Measurements from ENCODE around the gene ACSS2. TPM values are rescaled to one million over a fixed set of nuclear protein-coding genes. Genes with fewer than 3 reads are reported as not detected.

Gene ACSS2
- total RNA-seq, 4 donors from 2014 or later: 48.5 to 89.6 (median 68.1) TPM

DNA sequence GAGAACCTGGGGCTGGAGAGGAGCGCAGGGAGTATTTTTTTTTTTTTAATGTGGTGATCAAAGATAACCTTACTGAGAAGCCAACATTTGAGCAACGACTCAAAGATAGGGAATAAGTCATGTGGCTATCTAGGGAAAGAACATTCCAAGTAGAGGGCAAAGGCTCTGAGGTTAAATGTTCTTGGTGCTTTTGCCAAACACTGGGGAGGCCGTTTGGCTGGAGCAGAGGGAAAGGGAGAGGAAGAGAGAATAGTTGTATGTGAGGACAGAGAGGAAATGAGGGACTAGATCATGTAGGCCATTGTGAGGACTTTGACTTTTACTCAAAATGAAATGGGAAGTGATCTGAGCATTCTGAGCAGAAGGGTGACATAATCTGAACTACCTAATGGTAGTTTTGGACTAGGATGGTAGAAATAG, 27.8 kb downstream of the ACSS2 start:
- no peak for DNase-seq
- Histone ChIP-seq H3K4me3 (replicated peaks in 1 of 3) (no peak overlapping the region), H3K36me3 (no peaks in the 10 kb centered on the region), H3K9me3 (no peaks in the 10 kb centered on the region), H3K27ac (no peak overlapping the region), H3K4me1 (peaks cover 8 to 18% of the 10 kb centered on the region in 2 donors), H3K27me3 (no peaks in the 10 kb centered on the region)
- 61 to 68% methylated on average over 3 of the region's 3 CpGs for WGBS, 2 donors
- intact Hi-C loops (cut with DNase I): no loop called here
- no peak for TF ChIP-seq POLR2A (IDR thresholded peaks at IDR 0.05)
- TF ChIP-seq, protein P1, sequence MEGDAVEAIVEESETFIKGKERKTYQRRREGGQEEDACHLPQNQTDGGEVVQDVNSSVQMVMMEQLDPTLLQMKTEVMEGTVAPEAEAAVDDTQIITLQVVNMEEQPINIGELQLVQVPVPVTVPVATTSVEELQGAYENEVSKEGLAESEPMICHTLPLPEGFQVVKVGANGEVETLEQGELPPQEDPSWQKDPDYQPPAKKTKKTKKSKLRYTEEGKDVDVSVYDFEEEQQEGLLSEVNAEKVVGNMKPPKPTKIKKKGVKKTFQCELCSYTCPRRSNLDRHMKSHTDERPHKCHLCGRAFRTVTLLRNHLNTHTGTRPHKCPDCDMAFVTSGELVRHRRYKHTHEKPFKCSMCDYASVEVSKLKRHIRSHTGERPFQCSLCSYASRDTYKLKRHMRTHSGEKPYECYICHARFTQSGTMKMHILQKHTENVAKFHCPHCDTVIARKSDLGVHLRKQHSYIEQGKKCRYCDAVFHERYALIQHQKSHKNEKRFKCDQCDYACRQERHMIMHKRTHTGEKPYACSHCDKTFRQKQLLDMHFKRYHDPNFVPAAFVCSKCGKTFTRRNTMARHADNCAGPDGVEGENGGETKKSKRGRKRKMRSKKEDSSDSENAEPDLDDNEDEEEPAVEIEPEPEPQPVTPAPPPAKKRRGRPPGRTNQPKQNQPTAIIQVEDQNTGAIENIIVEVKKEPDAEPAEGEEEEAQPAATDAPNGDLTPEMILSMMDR (IDR thresholded peaks at IDR 0.05): no peak

DNA sequence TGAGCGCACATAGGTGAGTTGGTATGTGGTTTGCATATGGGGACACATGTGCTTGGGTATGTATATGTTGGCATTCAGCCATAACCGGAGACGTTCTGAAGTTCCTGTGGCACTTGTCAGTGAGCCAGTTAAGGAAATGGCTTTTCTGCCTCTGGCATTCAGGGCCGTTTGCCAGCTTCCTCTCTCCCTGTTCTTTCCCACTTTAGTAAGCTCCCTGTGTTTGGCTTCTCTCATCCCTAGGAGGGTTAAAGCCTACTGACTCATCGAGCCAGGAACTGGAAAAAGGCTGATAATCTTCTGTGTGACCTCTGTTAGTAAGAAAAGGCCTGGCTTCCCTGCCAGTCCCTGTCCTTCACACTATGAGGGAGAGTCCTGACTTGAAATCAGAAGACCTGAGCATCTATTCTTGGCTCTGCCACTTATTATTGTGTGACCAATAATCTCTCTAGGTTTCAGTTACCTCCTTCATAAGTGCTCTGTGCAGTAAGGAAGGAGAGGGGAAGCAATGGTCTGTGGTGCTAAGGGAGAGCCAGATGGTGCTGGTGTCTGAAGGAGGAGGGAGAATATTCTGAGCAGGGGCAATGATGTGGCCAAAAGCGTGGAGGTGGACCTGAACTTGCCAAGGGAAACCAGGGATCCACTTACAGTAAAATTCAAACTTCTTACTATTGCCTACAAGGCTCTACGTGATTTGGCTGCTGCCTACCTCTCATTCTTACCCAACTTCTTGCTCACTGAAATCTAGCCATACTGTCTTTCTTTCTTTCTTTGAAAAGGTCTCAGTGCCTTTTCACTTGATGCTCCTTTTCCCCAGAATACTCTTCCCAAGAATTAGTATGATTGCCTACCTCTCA, 31.4 kb downstream of the ACSS2 start:
- no peaks in the 10 kb centered on the region for H3K9me3 ChIP-seq
- peaks cover 8 to 18% of the 10 kb centered on the region in 2 donors for H3K4me1 ChIP-seq
- DNase-seq: peak; percentile 47 to 67
- TF ChIP-seq, protein P1 (IDR thresholded peaks at IDR 0.05): no peak
- TF ChIP-seq POLR2A (IDR thresholded peaks at IDR 0.05): no peak
- H3K27ac ChIP-seq: peak overlapping the region; percentile 46 to 60 (median 53)
- no peak overlapping the region for H3K4me3 ChIP-seq (replicated peaks in 1 of 3)
- H3K27me3 ChIP-seq: no peaks in the 10 kb centered on the region
- no peaks in the 10 kb centered on the region for H3K36me3 ChIP-seq
- WGBS, 2 donors: 38 to 44% methylated on average over 7 of the region's 7 CpGs
- intact Hi-C loops (cut with DNase I): no loop called here

DNA sequence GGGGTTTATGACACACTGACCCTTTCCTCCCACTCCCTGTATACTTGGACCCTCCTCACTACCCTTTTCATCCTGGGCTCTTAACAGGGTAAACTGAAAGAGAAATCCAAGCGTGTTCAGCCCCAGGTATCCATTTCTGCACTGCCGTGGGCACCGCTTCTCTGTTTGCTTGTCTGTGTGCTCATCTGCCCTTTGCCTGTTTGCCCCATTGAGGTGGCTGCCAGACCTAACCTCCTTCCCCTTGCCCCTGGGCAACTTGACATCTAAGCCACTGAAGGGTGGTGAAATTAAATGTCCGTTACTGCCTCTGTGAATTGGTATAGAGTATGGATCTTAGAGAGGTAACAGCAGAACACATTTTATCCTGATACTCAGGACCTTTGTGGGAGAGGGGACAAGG, 38.7 kb downstream of the ACSS2 start:
- 97 to 98% methylated on average over 4 of the region's 4 CpGs for WGBS, 2 donors
- H3K9me3 ChIP-seq: no peaks in the 10 kb centered on the region
- H3K36me3 ChIP-seq: no peaks in the 10 kb centered on the region
- no peak overlapping the region for H3K4me3 ChIP-seq (replicated peaks in 1 of 3)
- H3K27ac ChIP-seq: no peak overlapping the region
- intact Hi-C loops (cut with DNase I): no loop called here
- H3K27me3 ChIP-seq: no peaks in the 10 kb centered on the region
- DNase-seq: no peak
- no peaks in the 10 kb centered on the region for H3K4me1 ChIP-seq
- TF ChIP-seq, protein P1 (IDR thresholded peaks at IDR 0.05): no peak
- no peak for TF ChIP-seq POLR2A (IDR thresholded peaks at IDR 0.05)

DNA sequence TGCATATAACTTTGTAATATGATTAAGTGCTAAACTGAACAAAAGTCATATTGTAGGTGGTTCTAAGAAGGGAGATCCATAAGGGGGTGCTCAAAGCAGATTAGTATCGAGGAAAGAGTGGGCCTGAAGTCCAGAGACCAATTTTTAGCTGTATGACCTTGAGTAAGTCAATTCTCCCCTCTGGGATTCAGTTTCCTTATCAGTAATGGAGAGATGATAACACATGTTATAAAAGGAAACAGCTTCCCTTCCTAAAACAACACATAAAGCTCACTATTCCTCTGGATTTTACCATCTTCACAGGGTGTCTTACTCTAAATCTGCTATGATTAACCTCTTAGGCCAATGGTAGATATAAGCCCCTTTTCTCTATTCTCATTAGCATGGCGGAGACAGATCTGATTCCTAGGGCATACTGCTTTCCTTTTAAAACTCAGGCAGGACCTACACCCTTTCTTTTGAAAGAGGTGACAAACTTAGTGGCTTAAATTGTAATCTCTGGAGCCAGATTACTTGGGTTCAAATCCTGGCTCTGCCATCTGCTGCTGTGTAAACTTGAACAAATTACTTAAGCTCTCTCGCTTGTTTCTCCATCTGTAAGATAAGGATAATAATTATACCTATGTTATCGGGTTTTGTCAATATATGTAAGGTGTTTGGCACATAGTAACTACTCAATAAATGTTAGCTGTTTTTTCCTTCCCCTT, 39.5 kb downstream of the ACSS2 start:
- DNase-seq: no peak
- intact Hi-C loops (cut with DNase I): no loop called here
- no peaks in the 10 kb centered on the region for H3K36me3 ChIP-seq
- TF ChIP-seq, protein P1 (IDR thresholded peaks at IDR 0.05): no peak
- TF ChIP-seq POLR2A (IDR thresholded peaks at IDR 0.05): no peak
- no peaks in the 10 kb centered on the region for H3K27me3 ChIP-seq
- WGBS, 2 donors: 88 to 90% methylated on average over 4 of the region's 4 CpGs
- H3K4me3 ChIP-seq (replicated peaks in 1 of 3): no peak overlapping the region
- H3K27ac ChIP-seq: no peak overlapping the region
- H3K9me3 ChIP-seq: no peaks in the 10 kb centered on the region
- H3K4me1 ChIP-seq: no peaks in the 10 kb centered on the region
